ENCODE data around the gene ATAD3B.
"Not testable (repeated sequence)": the region's sequence is repeated elsewhere in the genome, so short reads cannot be mapped to it uniquely, and the experiment has no call there.

The ATAD3B gene

GRCh38 chr1:1471389-1472052 lies at the start of gene ATAD3B:
TSS of gene ATAD3B (plus strand) at chr1:1471765. CDS start at chr1:1471885, 120 bp downstream.
- Histone ChIP-seq H3K27ac (peak within 1 kb of the TSS in 20 of 21 experiments; percentile 67 to 95 (median 83)), H3K4me3 (peak within 1 kb of the TSS; percentile 54 to 97 (median 82))

- Histone ChIP-seq H3K4me3 (no peak overlapping the region), H3K27ac (peak overlapping the region in 9 of 21 experiments; percentile 5 to 68 (median 47))
These were observed 49.6 kb upstream of the ATAD3B start for GRCh38 chr1:1421907-1422464.

GRCh38 chr1:1422465-1423244 lies 48.9 kb upstream of the ATAD3B start:
- Histone ChIP-seq H3K4me3 (no peak overlapping the region), H3K27ac (peak overlapping the region in 8 of 21 experiments; percentile 4 to 68 (median 18))

- peak overlapping the region in 1 of 21 experiments; percentile 17 for H3K27ac ChIP-seq
- H3K4me3 ChIP-seq, result no peak overlapping the region
These were observed 48.3 kb upstream of the ATAD3B start for GRCh38 chr1:1423245-1423597.

GRCh38 chr1:1424707-1425106 lies 46.9 kb upstream of the ATAD3B start:
- no peak overlapping the region for H3K27ac ChIP-seq

GRCh38 chr1:1425426-1425752 lies 46.2 kb upstream of the ATAD3B start:
- H3K27ac ChIP-seq, result no peak overlapping the region
- H3K4me3 ChIP-seq, result no peak overlapping the region

More at GRCh38 chr1:1424707-1425106, 46.9 kb upstream of the ATAD3B start:
- H3K4me3 ChIP-seq, result no peak overlapping the region

GRCh38 chr1:1425753-1426495 lies 45.6 kb upstream of the ATAD3B start:
- no peak overlapping the region for H3K4me3 ChIP-seq

GRCh38 chr1:1426496-1427105 lies 45.0 kb upstream of the ATAD3B start:
- Histone ChIP-seq H3K27ac (peak overlapping the region in 2 of 21 experiments; percentile 23 to 35), H3K4me3 (peak overlapping the region in 1 of 7 experiments; percentile 47)

More at GRCh38 chr1:1425753-1426495, 45.6 kb upstream of the ATAD3B start:
- peak overlapping the region in 2 of 21 experiments; percentile 23 to 35 for H3K27ac ChIP-seq

GRCh38 chr1:1427106-1427819 lies 44.3 kb upstream of the ATAD3B start:
- peak overlapping the region; percentile 12 to 47 (median 33) for H3K4me3 ChIP-seq
- peak overlapping the region in 11 of 21 experiments; percentile 22 to 81 (median 69) for H3K27ac ChIP-seq

GRCh38 chr1:1427820-1428148 lies 43.8 kb upstream of the ATAD3B start:
- Histone ChIP-seq H3K27ac (peak overlapping the region in 11 of 21 experiments; percentile 22 to 81 (median 69)), H3K4me3 (peak overlapping the region; percentile 12 to 47 (median 33))

- Histone ChIP-seq H3K27ac (peak overlapping the region in 2 of 21 experiments; percentile 5 to 25), H3K4me3 (no peak overlapping the region)
These were observed 43.4 kb upstream of the ATAD3B start for GRCh38 chr1:1428174-1428573.

GRCh38 chr1:1428967-1429366 lies 42.6 kb upstream of the ATAD3B start:
- not testable (repeated sequence) for H3K4me3 ChIP-seq
- peak overlapping the region in 2 of 21 experiments; percentile 85 to 86 for H3K27ac ChIP-seq

- Histone ChIP-seq H3K27ac (peak overlapping the region in 16 of 21 experiments; percentile 41 to 95 (median 87)), H3K4me3 (no peak overlapping the region)
These were observed 41.9 kb upstream of the ATAD3B start for GRCh38 chr1:1429671-1430073.

- H3K27ac ChIP-seq, result peak overlapping the region in 20 of 21 experiments; percentile 11 to 95 (median 88)
These were observed 41.2 kb upstream of the ATAD3B start for GRCh38 chr1:1430114-1430982.

GRCh38 chr1:1430992-1431844 lies 40.3 kb upstream of the ATAD3B start:
- no peak overlapping the region for H3K4me3 ChIP-seq

More at GRCh38 chr1:1430114-1430982, 41.2 kb upstream of the ATAD3B start:
- H3K4me3 ChIP-seq, result no peak overlapping the region

GRCh38 chr1:1431845-1432273 lies 39.7 kb upstream of the ATAD3B start:
- Histone ChIP-seq H3K27ac (peak overlapping the region in 19 of 21 experiments; percentile 66 to 95 (median 88)), H3K4me3 (no peak overlapping the region)

More at GRCh38 chr1:1430992-1431844, 40.3 kb upstream of the ATAD3B start:
- H3K27ac ChIP-seq, result peak overlapping the region in 20 of 21 experiments; percentile 26 to 95 (median 88)

All from skin epidermis (tissue), 12 donors.